GM19324 (cell line): ENCODE measurements around the gene AJUBA.
"Not testable (repeated sequence)": the region's sequence is repeated elsewhere in the genome, so short reads cannot be mapped to it uniquely, and the experiment has no call there.

Experiments
- ATAC-seq: cut with Tn5 transposase; IDR thresholded peaks from one replicate; pipeline ENCODE4 v1.9.1; 2021; ENCODE audit warnings: mild to moderate bottlenecking, moderate library complexity; ENCODE audit not compliant: unreplicated experiment, low FRiP score

The AJUBA gene

GRCh38 chr14:23006544-23007419, 24.4 kb upstream of the AJUBA start:
- peak; percentile 95 for ATAC-seq

- no peak for ATAC-seq
Measured at GRCh38 chr14:23006188-23006534, 23.8 kb upstream of the AJUBA start.

- ATAC-seq: no peak
Measured at GRCh38 chr14:23005451-23006187, 23.3 kb upstream of the AJUBA start.

- ATAC-seq: not testable (repeated sequence)
Measured at GRCh38 chr14:23004274-23004673, 21.9 kb upstream of the AJUBA start.

- no peak for ATAC-seq
Measured at GRCh38 chr14:23002592-23002991, 20.2 kb upstream of the AJUBA start.

GRCh38 chr14:23000860-23001259, 18.5 kb upstream of the AJUBA start:
- ATAC-seq: no peak

- ATAC-seq: no peak
Measured at GRCh38 chr14:22998329-22999012, 16.1 kb upstream of the AJUBA start.

GRCh38 chr14:22997676-22998323, 15.4 kb upstream of the AJUBA start:
- ATAC-seq: no peak

- ATAC-seq: no peak
Measured at GRCh38 chr14:22996768-22997654, 14.7 kb upstream of the AJUBA start.

GRCh38 chr14:22995889-22996625, 13.7 kb upstream of the AJUBA start:
- no peak for ATAC-seq

- no peak for ATAC-seq
Measured at GRCh38 chr14:22994762-22995275, 12.5 kb upstream of the AJUBA start.

- no peak for ATAC-seq
Measured at GRCh38 chr14:22993517-22993916, 11.2 kb upstream of the AJUBA start.

- ATAC-seq: no peak
Measured at GRCh38 chr14:22991852-22992251, 9.5 kb upstream of the AJUBA start.

- ATAC-seq: no peak
Measured at GRCh38 chr14:22987291-22987690, 4.9 kb upstream of the AJUBA start.

GRCh38 chr14:22986508-22987054, 4.2 kb upstream of the AJUBA start:
- ATAC-seq: peak; percentile 46

- no peak for ATAC-seq
Measured at GRCh38 chr14:22985894-22986507, 3.6 kb upstream of the AJUBA start.

- no peak for ATAC-seq
Measured at GRCh38 chr14:22984959-22985658, 2.8 kb upstream of the AJUBA start.
